Dermis microvascular lymphatic vessel endothelial cell (primary cell): ENCODE results near the gene HOXB6. TPM values are rescaled to one million over a fixed set of nuclear protein-coding genes. Genes with fewer than 3 reads are reported as not detected.

Experiments
- total RNA-seq: library from RNA; depleted of rRNA; stranded (reverse); fragments of >200 nt; gene quantifications from 2 replicates; pipeline ENCODE4 v1.2.1, GENCODE V29; 2014

The HOXB6 gene
- total RNA-seq, 1 donor from 2014 or later, result 3.3 TPM

Other genes with a start within 250 kb of the HOXB6 start
- under 0.01 TPM in 1 of 2 replicates, not detected in the other for gene SKAP1, start 174.8 kb downstream of the HOXB6 start, total RNA-seq
- not detected in 2 replicates for gene HOXB1, start 74.0 kb downstream of the HOXB6 start, total RNA-seq
- 0.51 and 0.63 TPM in 2 replicates for gene HOXB2, start 59.9 kb downstream of the HOXB6 start, total RNA-seq
- 0.90 and 1.0 TPM in 2 replicates for gene HOXB4, start 26.6 kb downstream of the HOXB6 start, total RNA-seq
- gene HOXB3, start 14.7 kb downstream of the HOXB6 start, total RNA-seq, result 1.9 and 4.8 TPM in 2 replicates
- gene HOXB5, start 11.2 kb downstream of the HOXB6 start, total RNA-seq, result 0.13 TPM in 2 replicates
- gene HOXB7, start 6.0 kb upstream of the HOXB6 start, total RNA-seq, result 4.6 and 7.1 TPM in 2 replicates
- 0.64 and 0.76 TPM in 2 replicates for gene HOXB8, start 10.3 kb upstream of the HOXB6 start, total RNA-seq
- 0.13 and 0.51 TPM in 2 replicates for gene HOXB9, start 21.4 kb upstream of the HOXB6 start, total RNA-seq
- gene PRAC1, start 117.5 kb upstream of the HOXB6 start, total RNA-seq, result not detected in 2 replicates
- gene PRAC2, start 118.2 kb upstream of the HOXB6 start, total RNA-seq, result not detected in 2 replicates
- not detected in 2 replicates for gene HOXB13, start 123.8 kb upstream of the HOXB6 start, total RNA-seq
- under 0.01 TPM in 1 of 2 replicates, not detected in the other for gene TTLL6, start 212.2 kb upstream of the HOXB6 start, total RNA-seq
- 20.9 and 28.3 TPM in 2 replicates for gene CALCOCO2, start 226.0 kb upstream of the HOXB6 start, total RNA-seq